Neuronal stem cell (in vitro differentiated cells): ENCODE results near the gene TENT5A.

Experiments
- DNase-seq: peaks from one replicate; pipeline ENCODE4 v3.0.0-alpha.2; 2013; ENCODE audit warnings: low spot score
- H2AFZ ChIP-seq: one replicate; pipeline ENCODE4 v1.6.1; 2013; ENCODE audit warnings: mild to moderate bottlenecking, low read length, inconsistent platforms
- H2AK5ac ChIP-seq: 2 replicates; pipeline ENCODE4 v1.6.1; 2013; ENCODE audit warnings: low read depth, mild to moderate bottlenecking, inconsistent platforms, low read length, moderate library complexity, mixed read lengths
- H2BK120ac ChIP-seq: 2 replicates; pipeline ENCODE4 v1.6.1; 2013; ENCODE audit warnings: low read depth, mild to moderate bottlenecking, inconsistent platforms, low read length, moderate library complexity, mixed read lengths
- H2BK12ac ChIP-seq: one replicate; pipeline ENCODE4 v1.6.1; 2013; ENCODE audit warnings: low read length, inconsistent platforms
- H2BK15ac ChIP-seq: 2 replicates; pipeline ENCODE4 v1.6.1; 2013; ENCODE audit warnings: mild to moderate bottlenecking, low read length, inconsistent platforms, mixed read lengths
- H2BK5ac ChIP-seq: one replicate; pipeline ENCODE4 v1.6.1; 2013; ENCODE audit warnings: inconsistent platforms, mild to moderate bottlenecking, low read length, moderate library complexity
- H3K14ac ChIP-seq: one replicate; pipeline ENCODE4 v1.6.1; 2013; ENCODE audit warnings: low read length, inconsistent platforms
- H3K18ac ChIP-seq: 2 replicates; pipeline ENCODE4 v1.6.1; 2013; ENCODE audit warnings: low read length, inconsistent platforms
- H3K23ac ChIP-seq: 2 replicates; pipeline ENCODE4 v1.6.1; 2013; ENCODE audit warnings: low read depth, mild to moderate bottlenecking, mixed read lengths, low read length, inconsistent platforms; ENCODE audit not compliant: poor library complexity
- H3K27ac ChIP-seq: replicated peaks from 3 replicates; pipeline ENCODE4 v1.5.1; 2013; ENCODE audit warnings: low read length, inconsistent platforms
- H3K27me3 ChIP-seq, 3 experiments: 2 replicates each; pipeline ENCODE4 v1.6.1; 2013; ENCODE audit warnings: low read length in 3 of 3, mild to moderate bottlenecking in 2 of 3, inconsistent platforms in 1 of 3, low read depth in 1 of 3, mixed read lengths in 1 of 3, moderate library complexity in 1 of 3; ENCODE audit not compliant: control insufficient read depth in 3 of 3, insufficient read depth in 3 of 3
- H3K36me3 ChIP-seq, 2 donors: replicated peaks in 1 of 2; 2 replicates each; pipeline ENCODE4 v1.6.1; 2013; ENCODE audit warnings: low read length in 2 of 2; ENCODE audit not compliant: control insufficient read depth in 2 of 2, insufficient read depth in 2 of 2
- H3K4ac ChIP-seq: 2 replicates; pipeline ENCODE4 v1.6.1; 2013; ENCODE audit warnings: inconsistent platforms, mild to moderate bottlenecking, low read length, moderate library complexity
- H3K4me1 ChIP-seq, 2 donors: 1 replicate in 1 of 2; 2 replicates in 1 of 2; pipeline ENCODE4 v1.6.1; 2013; ENCODE audit warnings: low read length in 2 of 2, low read depth in 1 of 2; ENCODE audit not compliant: control insufficient read depth in 2 of 2, insufficient read depth in 1 of 2
- H3K4me2 ChIP-seq: one replicate; pipeline ENCODE4 v1.6.1; 2013; ENCODE audit warnings: mild to moderate bottlenecking, low read length, inconsistent platforms; ENCODE audit not compliant: insufficient read depth, poor library complexity, severe bottlenecking
- H3K4me3 ChIP-seq, 2 donors: 2 replicates each; pipeline ENCODE4 v1.5.1; 2013; ENCODE audit warnings: low read length in 2 of 2, mild to moderate bottlenecking in 2 of 2, inconsistent platforms in 1 of 2, moderate library complexity in 1 of 2
- H3K79me1 ChIP-seq: one replicate; pipeline ENCODE4 v1.6.1; 2013; ENCODE audit warnings: low read depth, mild to moderate bottlenecking, inconsistent platforms, low read length, moderate library complexity
- H3K9ac ChIP-seq: one replicate; pipeline ENCODE4 v1.6.1; 2013; ENCODE audit warnings: mild to moderate bottlenecking, low read depth, low read length, inconsistent platforms; ENCODE audit not compliant: poor library complexity
- H3K9me3 ChIP-seq, 2 donors: replicated peaks in 1 of 2; 2 replicates each; pipeline versions ENCODE3 to v1.6.1; 2013; ENCODE audit warnings: low read length in 2 of 2, mild to moderate bottlenecking in 2 of 2, inconsistent platforms in 1 of 2, low read depth in 1 of 2, mixed read lengths in 1 of 2, moderate library complexity in 1 of 2; ENCODE audit not compliant: control insufficient read depth in 2 of 2, insufficient read depth in 1 of 2
- H4K8ac ChIP-seq: one replicate; pipeline ENCODE4 v1.6.1; 2013; ENCODE audit warnings: low read depth, mild to moderate bottlenecking, inconsistent platforms, low read length, moderate library complexity
- H4K91ac ChIP-seq: one replicate; pipeline ENCODE4 v1.6.1; 2013; ENCODE audit warnings: low read length, low read depth, mild to moderate bottlenecking, inconsistent platforms; ENCODE audit not compliant: poor library complexity
- WGBS, 2 donors: extraction: QIAGEN DNeasy Blood & Tissue Kit; methylation state at CpG; one replicate each; pipeline ENCODE4 v1.1.7; 2013; ENCODE audit warnings: missing lambda C conversion rate in 2 of 2, mixed read lengths in 1 of 2; ENCODE audit not compliant: insufficient read length in 2 of 2, insufficient replicate concordance in 1 of 2; ENCODE audit errors: extremely low coverage in 2 of 2; 5-methylcytosine and 5-hydroxymethylcytosine counted together

TENT5A gene

DNA sequence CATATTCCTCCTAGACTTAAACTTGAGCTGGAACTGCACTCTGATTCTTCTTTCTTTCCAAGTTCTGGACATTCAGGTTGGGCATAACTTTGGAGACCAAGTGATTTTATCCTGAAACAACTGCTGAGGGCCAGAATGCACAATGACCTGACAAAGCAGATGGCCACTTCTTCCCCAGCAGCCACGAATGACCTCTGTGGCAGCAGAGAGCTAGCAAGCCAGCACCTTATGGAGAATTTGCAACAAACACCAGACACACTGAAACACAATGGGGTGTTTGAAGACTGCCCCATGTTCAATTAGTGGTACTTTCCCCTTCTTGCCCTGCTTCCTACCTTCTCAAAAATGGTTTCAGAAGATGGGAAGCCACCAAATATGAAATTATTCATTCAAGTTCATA, 4.2 kb upstream of the TENT5A start:
- peaks cover 0 to 1% of the 10 kb centered on the region in 2 donors for H3K36me3 ChIP-seq
- H2BK120ac ChIP-seq = no peak overlapping the region
- no peak overlapping the region for H4K91ac ChIP-seq
- peaks cover 3% of the 10 kb centered on the region in 2 donors for H3K4me1 ChIP-seq
- no peak overlapping the region for H4K8ac ChIP-seq
- H3K4me2 ChIP-seq = no peak overlapping the region
- H2AK5ac ChIP-seq = no peak overlapping the region
- no peak overlapping the region for H3K14ac ChIP-seq
- H2BK15ac ChIP-seq = no peak overlapping the region
- DNase-seq = no peak
- no peak overlapping the region for H3K9ac ChIP-seq
- WGBS, 2 donors = no CpG with 5 or more reads among the region's 1 CpG
- H3K27me3 ChIP-seq = peaks cover 0 to 8% (median under 1%) of the 10 kb centered on the region in 3 experiments
- H3K18ac ChIP-seq = no peak overlapping the region
- H3K9me3 ChIP-seq = no peaks in the 10 kb centered on the region
- peaks cover under 1% of the 10 kb centered on the region for H3K79me1 ChIP-seq
- H3K4me3 ChIP-seq = no peak overlapping the region
- H3K4ac ChIP-seq = no peak overlapping the region
- H2BK5ac ChIP-seq = no peak overlapping the region
- H2AFZ ChIP-seq = no peak overlapping the region
- H2BK12ac ChIP-seq = no peak overlapping the region
- H3K27ac ChIP-seq = no peak overlapping the region
- no peak overlapping the region for H3K23ac ChIP-seq

DNA sequence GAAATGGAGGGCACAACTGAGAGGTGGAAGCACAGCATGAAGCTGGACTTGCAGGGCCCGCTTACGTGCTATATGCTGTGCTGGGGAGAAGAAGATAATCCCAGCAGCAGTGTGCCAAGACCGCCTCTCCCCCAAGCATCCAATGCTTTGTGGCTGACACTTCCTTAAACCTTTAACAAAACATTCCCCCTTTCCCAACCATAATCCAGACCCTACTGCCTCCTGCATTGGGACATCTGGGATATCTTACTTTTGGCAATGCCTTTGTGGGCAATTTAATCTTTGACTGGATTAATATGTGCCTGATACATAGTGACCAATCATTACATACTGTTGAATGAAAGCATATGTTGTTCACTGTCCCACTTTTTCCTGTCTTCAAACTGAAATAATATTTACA, 3.1 kb upstream of the TENT5A start:
- H3K23ac ChIP-seq = no peak overlapping the region
- H3K27me3 ChIP-seq = peaks cover 0 to 19% (median 4%) of the 10 kb centered on the region in 3 experiments
- H3K4me1 ChIP-seq = peaks cover 3 to 6% of the 10 kb centered on the region in 2 donors
- H3K9ac ChIP-seq = no peak overlapping the region
- no peak overlapping the region for H4K8ac ChIP-seq
- no peak overlapping the region for H2BK120ac ChIP-seq
- H3K4ac ChIP-seq = no peak overlapping the region
- no peak for DNase-seq
- no peak overlapping the region for H3K27ac ChIP-seq
- H4K91ac ChIP-seq = no peak overlapping the region
- H3K4me3 ChIP-seq = no peak overlapping the region
- H2AK5ac ChIP-seq = no peak overlapping the region
- no peak overlapping the region for H2BK5ac ChIP-seq
- H3K9me3 ChIP-seq = no peaks in the 10 kb centered on the region
- peaks cover 4% of the 10 kb centered on the region for H3K79me1 ChIP-seq
- no peak overlapping the region for H3K14ac ChIP-seq
- H3K4me2 ChIP-seq = no peak overlapping the region
- WGBS, 2 donors = no CpG with 5 or more reads among the region's 3 CpGs
- no peak overlapping the region for H3K18ac ChIP-seq
- peaks cover 0 to 1% of the 10 kb centered on the region in 2 donors for H3K36me3 ChIP-seq
- no peak overlapping the region for H2AFZ ChIP-seq
- no peak overlapping the region for H2BK15ac ChIP-seq
- H2BK12ac ChIP-seq = no peak overlapping the region

DNA sequence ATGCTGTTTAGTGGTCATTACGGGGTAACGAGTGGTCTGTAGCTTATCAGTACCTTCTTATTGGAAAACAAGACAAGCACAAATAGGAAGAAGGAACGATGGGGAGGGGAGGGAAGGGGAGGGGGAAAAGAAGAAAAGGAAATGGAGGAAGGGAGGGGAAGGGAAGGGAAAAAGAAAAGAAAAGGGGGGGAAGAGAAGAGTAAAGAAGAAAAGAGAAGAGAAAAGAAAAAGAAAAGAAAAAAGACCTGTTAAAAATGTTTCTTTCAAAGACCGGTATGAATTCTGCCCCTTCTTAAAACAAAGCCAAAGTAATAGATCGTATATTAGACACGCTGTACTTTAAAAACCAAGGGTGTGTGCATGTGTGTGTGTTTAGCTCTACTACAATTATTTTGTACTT, 2.4 kb upstream of the TENT5A start:
- Histone ChIP-seq H2BK5ac (no peak overlapping the region), H4K8ac (no peak overlapping the region), H3K4ac (no peak overlapping the region), H2BK120ac (no peak overlapping the region), H3K14ac (no peak overlapping the region), H2AFZ (no peak overlapping the region), H3K9me3 (peaks cover 0 to 2% of the 10 kb centered on the region in 2 donors), H2AK5ac (no peak overlapping the region), H3K36me3 (peaks cover 1 to 4% of the 10 kb centered on the region in 2 donors), H2BK12ac (no peak overlapping the region), H3K4me1 (peaks cover 6% of the 10 kb centered on the region in 2 donors), H3K23ac (no peak overlapping the region), H3K27me3 (peaks cover 0 to 19% (median 4%) of the 10 kb centered on the region in 3 experiments), H3K4me3 (no peak overlapping the region), H3K9ac (no peak overlapping the region), H3K18ac (no peak overlapping the region), H2BK15ac (no peak overlapping the region), H3K27ac (no peak overlapping the region), H3K79me1 (peaks cover 4% of the 10 kb centered on the region), H4K91ac (no peak overlapping the region), H3K4me2 (no peak overlapping the region)
- no peak for DNase-seq
- no CpG with 5 or more reads among the region's 6 CpGs for WGBS, 2 donors

- Histone ChIP-seq H3K4me1 (peaks cover 6 to 11% of the 10 kb centered on the region in 2 donors), H3K27ac (no peak overlapping the region)
- peak; percentile 57 for DNase-seq
Observed at GRCh38 chr6:81753711-81754577, 1.5 kb upstream of the TENT5A start.

More at GRCh38 chr6:81753711-81754577, 1.5 kb upstream of the TENT5A start:
- Histone ChIP-seq H2AFZ (peak overlapping the region; percentile 99), H4K8ac (no peak overlapping the region), H4K91ac (no peak overlapping the region), H3K14ac (no peak overlapping the region), H3K23ac (no peak overlapping the region), H3K4me2 (peak overlapping the region; percentile 85), H3K9ac (no peak overlapping the region), H3K79me1 (peaks cover 4% of the 10 kb centered on the region), H3K4ac (no peak overlapping the region), H3K18ac (peak overlapping the region; percentile 55), H2BK5ac (no peak overlapping the region), H3K9me3 (peaks cover 0 to 5% of the 10 kb centered on the region in 2 donors), H2AK5ac (no peak overlapping the region), H2BK15ac (no peak overlapping the region), H2BK12ac (no peak overlapping the region), H2BK120ac (no peak overlapping the region), H3K4me3 (peak overlapping the region; percentile 79 to 85), H3K36me3 (peaks cover 1 to 13% of the 10 kb centered on the region in 2 donors), H3K27me3 (peaks cover 0 to 20% (median 4%) of the 10 kb centered on the region in 3 experiments)
- no CpG with 5 or more reads among the region's 43 CpGs for WGBS, 2 donors
